H1 (cell line): ENCODE data around the gene SP1. TPM values are rescaled to one million over a fixed set of nuclear protein-coding genes. Genes with fewer than 3 reads are reported as not detected.

Experiments used
- GABPA ChIP-seq: IDR thresholded peaks from 2 replicates; pipeline ENCODE4 v1.6.1; 2011; ENCODE audit warnings: mild to moderate bottlenecking, low read length, moderate library complexity, borderline replicate concordance; ENCODE audit not compliant: insufficient read depth
- NANOG ChIP-seq: IDR thresholded peaks from 2 replicates; pipeline ENCODE4 v1.6.1; 2011; ENCODE audit warnings: low read length, low read depth, mild to moderate bottlenecking, inconsistent platforms; ENCODE audit not compliant: insufficient read depth, poor library complexity, severe bottlenecking
- POLR2A ChIP-seq, 2 experiments: IDR thresholded peaks; 1 replicate in 1 of 2; 2 replicates in 1 of 2; pipeline ENCODE4 v1.6.1; 2011; ENCODE audit warnings: low read depth in 2 of 2, low read length in 2 of 2, mild to moderate bottlenecking in 2 of 2; ENCODE audit errors: control extremely low read depth in 1 of 2
- RBBP5 ChIP-seq: IDR thresholded peaks from 2 replicates; pipeline ENCODE4 v1.7.1; 2012; ENCODE audit warnings: low read depth, mild to moderate bottlenecking, inconsistent platforms, low read length, moderate library complexity, borderline replicate concordance
- SP4 ChIP-seq: IDR thresholded peaks from 2 replicates; pipeline ENCODE4 v1.6.1; 2012; ENCODE audit warnings: low read length, inconsistent platforms
- TCF12 ChIP-seq: IDR thresholded peaks from 2 replicates; pipeline ENCODE4 v1.6.1; 2011; ENCODE audit warnings: low read depth, mild to moderate bottlenecking, low read length
- polyA plus RNA-seq, 7 experiments: library from polyadenylated mRNA; depleted of rRNA in 3 of 7; stranded (reverse) in 5 of 7; unstranded in 2 of 7; fragments of >200 nt in 5 of 7; fragments of 200-250 nt in 2 of 7; gene quantifications; 1 replicate in 5 of 7; 2 replicates in 1 of 7; 4 replicates in 1 of 7; pipeline versions ENCODE4 v1.2.1 to v1.2.3, GENCODE V29; 2011 to 2013; ENCODE audit warnings: missing spikeins in 2 of 7, mixed read lengths in 2 of 7
- total RNA-seq: library from RNA; stranded (reverse); fragmentation: NEBNext Ultra II Directional; extraction: Animal tissue kit (Norgen Biotek cat#: 25700); gene quantifications from 2 replicates; pipeline ENCODE4 v1.2.1, GENCODE V29; 2021

SP1 gene
- total and polyA plus RNA-seq, 2 of the 8 experiments (the other 6 are each of a cell fraction or from before 2014, with no cell fraction given) = 50.7 to 75.2 TPM

DNA sequence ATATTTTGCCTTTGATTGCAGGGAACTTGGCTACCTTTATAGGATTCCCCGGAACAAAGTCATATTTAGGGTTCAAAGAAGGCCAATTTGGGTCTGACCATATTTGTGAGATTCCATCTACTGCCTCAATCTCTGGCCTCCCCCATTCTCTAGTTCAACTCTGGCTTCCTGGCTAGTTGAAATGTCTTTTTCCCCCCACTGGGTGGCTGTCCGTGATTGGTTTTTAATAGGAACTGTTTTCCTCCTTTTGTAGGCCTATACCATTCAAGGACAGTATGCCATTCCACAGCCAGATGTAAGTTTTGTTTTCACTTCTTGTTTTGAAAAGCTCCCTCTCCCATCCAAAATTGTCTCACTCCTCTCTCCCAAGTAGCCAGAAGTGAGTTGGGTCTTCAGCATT is 85.7 kb downstream of the SP1 start (continued):
- TF ChIP-seq SP4 = no peak
- no peak; a peak in 1 of 3 replicates for TF ChIP-seq POLR2A (IDR thresholded peaks at IDR 0.05; ENCODE audit: control extremely low read depth in 1 of 2, low read depth in 2 of 2, low read length in 2 of 2)
- TF ChIP-seq GABPA = no peak
- TF ChIP-seq TCF12 = no peak
- TF ChIP-seq NANOG = no peak
- TF ChIP-seq RBBP5 = no peak

Other genes with a start within 250 kb of the SP1 start
- gene ZNF740, start 199.5 kb upstream of the SP1 start, total RNA-seq = 35.6 and 40.0 TPM in 2 replicates
- gene ZNF740, start 199.5 kb upstream of the SP1 start, polyA plus RNA-seq (2011; rRNA removed) = 7.6 and 8.2 TPM in 2 replicates
- gene CSAD, start 199.3 kb upstream of the SP1 start, total RNA-seq = 8.8 and 10.0 TPM in 2 replicates
- gene CSAD, start 199.3 kb upstream of the SP1 start, polyA plus RNA-seq (2011; rRNA removed) = 11.3 and 15.4 TPM in 2 replicates
- gene ITGB7, start 172.9 kb upstream of the SP1 start, total RNA-seq = 0.54 and 1.2 TPM in 2 replicates
- 0.25 and 0.35 TPM in 2 replicates for gene ITGB7, start 172.9 kb upstream of the SP1 start, polyA plus RNA-seq (2011; rRNA removed)
- gene RARG, start 148.0 kb upstream of the SP1 start, total RNA-seq = 68.6 and 68.9 TPM in 2 replicates
- 68.6 and 84.2 TPM in 2 replicates for gene RARG, start 148.0 kb upstream of the SP1 start, polyA plus RNA-seq (2011; rRNA removed)
- 47.0 and 52.7 TPM in 2 replicates for gene ESPL1, start 111.9 kb upstream of the SP1 start, total RNA-seq
- 31.8 and 49.6 TPM in 2 replicates for gene ESPL1, start 111.9 kb upstream of the SP1 start, polyA plus RNA-seq (2011; rRNA removed)
- 265 and 290 TPM in 2 replicates for gene PFDN5, start 84.6 kb upstream of the SP1 start, total RNA-seq
- gene PFDN5, start 84.6 kb upstream of the SP1 start, polyA plus RNA-seq (2011; rRNA removed) = 339 and 630 TPM in 2 replicates
- 77.1 and 83.3 TPM in 2 replicates for gene MYG1, start 80.5 kb upstream of the SP1 start, total RNA-seq
- 104 and 117 TPM in 2 replicates for gene MYG1, start 80.5 kb upstream of the SP1 start, polyA plus RNA-seq (2011; rRNA removed)
- gene AAAS, start 58.6 kb upstream of the SP1 start, total RNA-seq = 66.1 and 68.2 TPM in 2 replicates
- gene AAAS, start 58.6 kb upstream of the SP1 start, polyA plus RNA-seq (2011; rRNA removed) = 97.6 and 126 TPM in 2 replicates
- gene SP7, start 43.8 kb upstream of the SP1 start, total RNA-seq = 0.13 TPM in 1 of 2 replicates, not detected in the other
- gene SP7, start 43.8 kb upstream of the SP1 start, polyA plus RNA-seq (2011; rRNA removed) = 0.12 and 0.27 TPM in 2 replicates
- 0.34 and 0.35 TPM in 2 replicates for gene AMHR2, start 43.7 kb downstream of the SP1 start, total RNA-seq
- 0.29 and 0.47 TPM in 2 replicates for gene AMHR2, start 43.7 kb downstream of the SP1 start, polyA plus RNA-seq (2011; rRNA removed)
- 164 and 185 TPM in 2 replicates for gene PRR13, start 61.6 kb downstream of the SP1 start, total RNA-seq
- 80.4 and 82.9 TPM in 2 replicates for gene PRR13, start 61.6 kb downstream of the SP1 start, polyA plus RNA-seq (2011; rRNA removed)
- 1,114 and 1,123 TPM in 2 replicates for gene PCBP2, start 71.9 kb downstream of the SP1 start, total RNA-seq
- gene PCBP2, start 71.9 kb downstream of the SP1 start, polyA plus RNA-seq (2011; rRNA removed) = 470 and 473 TPM in 2 replicates
- 21.4 and 23.4 TPM in 2 replicates for gene MAP3K12, start 119.3 kb downstream of the SP1 start, total RNA-seq
- gene MAP3K12, start 119.3 kb downstream of the SP1 start, polyA plus RNA-seq (2011; rRNA removed) = 42.7 and 54.1 TPM in 2 replicates
- gene TARBP2, start 121.1 kb downstream of the SP1 start, total RNA-seq = 66.1 and 69.9 TPM in 2 replicates
- 122 and 135 TPM in 2 replicates for gene TARBP2, start 121.1 kb downstream of the SP1 start, polyA plus RNA-seq (2011; rRNA removed)
- 0.80 TPM in 1 of 2 replicates, not detected in the other for gene NPFF, start 127.3 kb downstream of the SP1 start, total RNA-seq
- not detected in 2 replicates for gene NPFF, start 127.3 kb downstream of the SP1 start, polyA plus RNA-seq (2011; rRNA removed)
- 16.6 and 18.4 TPM in 2 replicates for gene ATF7, start 246.2 kb downstream of the SP1 start, total RNA-seq
- gene ATF7, start 246.2 kb downstream of the SP1 start, polyA plus RNA-seq (2011; rRNA removed) = 8.3 and 10.1 TPM in 2 replicates